Fibroblast of villous mesenchyme (primary cell): ENCODE measurements around the gene NBEA. TPM values are rescaled to one million over a fixed set of nuclear protein-coding genes. Genes with fewer than 3 reads are reported as not detected.

Experiments used
- DNase-seq: peaks from one replicate; pipeline ENCODE4 v3.0.0-alpha.2; 2010; ENCODE audit warnings: low read depth
- H3K4me3 ChIP-seq: 2 replicates; pipeline ENCODE4 v1.5.1; 2011; ENCODE audit warnings: low read depth, mild to moderate bottlenecking, low read length
- CTCF ChIP-seq: IDR thresholded peaks from 2 replicates; pipeline ENCODE4 v1.5.1; 2012; ENCODE audit warnings: low read depth, mild to moderate bottlenecking, low read length; ENCODE audit not compliant: insufficient read depth
- total RNA-seq: library from RNA; depleted of rRNA; stranded (reverse); fragments of >200 nt; gene quantifications from 2 replicates; pipeline ENCODE4 v1.2.3, GENCODE V29; 2012

The NBEA gene
- total RNA-seq = 3.5 and 9.5 TPM in 2 replicates

DNA sequence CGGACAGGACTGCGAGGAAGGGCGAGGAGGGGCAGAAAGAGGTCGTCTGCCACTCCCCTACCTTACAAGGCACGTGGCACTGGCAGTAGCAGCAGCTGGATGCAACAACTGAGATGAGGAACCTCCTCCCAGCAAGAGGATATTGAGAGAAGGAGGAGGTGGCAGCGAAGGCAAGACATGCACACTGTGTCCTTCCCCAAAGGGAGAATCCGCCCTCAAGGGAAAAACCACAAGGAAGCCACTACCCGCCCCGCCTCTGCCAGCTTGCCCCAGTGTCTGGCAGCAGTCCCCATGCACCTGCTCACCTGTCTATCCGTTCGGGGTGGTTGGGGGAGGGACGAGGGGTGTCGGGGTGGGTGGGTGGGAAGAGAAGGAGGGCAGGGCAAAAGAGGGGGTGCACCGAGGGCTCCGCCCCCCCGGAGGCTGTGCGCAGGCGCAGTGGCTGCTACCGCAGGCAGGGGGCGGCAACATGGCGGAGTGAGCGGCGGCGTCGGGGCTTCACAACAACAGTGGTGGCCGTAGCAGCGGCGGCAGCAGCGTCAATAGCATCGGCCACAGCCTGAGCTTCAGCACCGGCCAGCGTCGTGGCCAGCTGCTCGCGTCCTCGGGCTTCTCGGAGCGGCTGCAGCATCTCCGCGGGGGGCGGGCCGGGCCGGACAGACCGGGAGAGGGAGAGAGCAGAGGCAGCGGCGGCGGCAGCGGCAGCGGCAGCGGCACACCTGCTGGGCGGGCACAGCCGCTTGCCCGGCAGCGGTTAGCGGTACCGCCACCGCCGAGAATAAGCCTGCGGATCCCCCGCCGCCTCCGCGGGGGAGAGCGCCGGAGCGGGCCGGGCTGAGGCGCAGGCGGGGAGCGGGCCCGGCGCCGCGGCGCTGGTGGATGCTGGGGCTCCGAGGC is at the start of gene NBEA:
Gene NBEA (plus strand): TSS at position 436 of the 897 bp plus-strand sequence. CDS start 551 bp downstream, outside the sequence.
- DNase-seq = peak; percentile 37
- H3K4me3 ChIP-seq = peak within 1 kb of the TSS; percentile 71
- TF ChIP-seq CTCF = no peak

DNA sequence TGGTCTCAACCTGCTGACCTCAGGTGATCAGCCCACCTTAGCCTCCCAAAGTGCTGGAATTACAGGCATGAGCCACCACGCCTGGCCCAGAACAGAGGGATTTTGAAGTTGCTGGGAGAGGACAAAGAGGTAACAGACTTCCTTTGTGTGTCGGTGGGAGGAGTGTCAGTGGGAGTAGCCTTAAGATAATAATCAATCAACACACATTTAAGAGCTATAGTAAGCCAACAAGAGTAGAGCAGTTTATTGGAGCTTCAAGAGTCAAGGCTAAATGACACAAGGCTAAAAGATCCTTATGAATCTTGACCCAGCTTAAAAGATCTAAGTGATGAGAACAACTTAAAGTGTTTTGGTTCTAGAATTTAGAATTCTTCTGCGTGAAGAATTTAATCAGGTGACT is 47.3 kb upstream of the NBEA start:
- DNase-seq = no peak
- no peak overlapping the region for H3K4me3 ChIP-seq
- TF ChIP-seq CTCF = no peak

- no peak for TF ChIP-seq CTCF
- no peak overlapping the region for H3K4me3 ChIP-seq
- no peak for DNase-seq
Observed at GRCh38 chr13:34897220-34897619, 44.9 kb upstream of the NBEA start.

- H3K4me3 ChIP-seq = no peak overlapping the region
- no peak for DNase-seq
- no peak for TF ChIP-seq CTCF
Observed at GRCh38 chr13:34899888-34900287, 42.2 kb upstream of the NBEA start.

DNA sequence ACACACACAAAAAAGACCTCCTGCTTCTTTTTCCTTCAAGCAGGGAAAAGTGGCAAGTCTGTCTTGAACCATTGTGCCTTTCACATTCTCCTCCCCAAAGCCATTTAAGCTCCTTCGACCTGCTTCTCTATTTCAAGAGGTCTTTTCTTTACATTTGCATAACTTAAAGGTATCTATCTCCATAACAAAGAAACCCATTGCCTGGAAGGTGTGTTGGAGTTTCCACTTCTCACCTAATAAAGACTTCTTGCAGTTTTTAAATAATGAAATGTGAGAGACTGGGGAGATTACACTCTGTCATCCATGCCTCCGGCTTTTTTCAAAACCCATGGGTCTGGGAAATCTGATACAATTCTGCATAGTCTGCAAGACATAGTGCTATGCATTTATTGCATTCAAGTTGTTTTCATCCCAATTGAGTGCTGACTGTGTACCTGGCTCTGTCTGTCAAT is 41.8 kb upstream of the NBEA start:
- TF ChIP-seq CTCF = no peak
- DNase-seq = no peak
- no peak overlapping the region for H3K4me3 ChIP-seq

- no peak for TF ChIP-seq CTCF
- H3K4me3 ChIP-seq = no peak overlapping the region
- no peak for DNase-seq
Observed at GRCh38 chr13:34901572-34901971, 40.5 kb upstream of the NBEA start.

DNA sequence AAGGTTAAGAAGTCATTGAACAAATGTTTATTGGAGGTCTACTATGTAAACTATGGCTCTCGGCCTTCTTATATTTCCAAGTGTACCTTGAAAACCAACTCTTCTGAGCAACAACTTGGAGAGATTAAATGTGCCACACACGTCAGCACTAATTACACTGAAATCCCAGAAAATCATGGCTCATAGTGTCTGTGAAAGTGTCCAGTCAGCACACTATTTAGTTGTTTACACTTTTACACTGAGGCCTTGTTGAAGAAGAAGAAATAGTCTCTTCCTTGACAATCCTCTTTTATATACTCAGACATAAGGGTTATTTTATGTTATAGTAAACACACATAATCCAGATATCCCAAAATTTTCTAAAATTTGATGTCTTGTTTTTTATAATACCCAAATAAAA is 30.9 kb upstream of the NBEA start:
- no peak for TF ChIP-seq CTCF
- no peak for DNase-seq
- H3K4me3 ChIP-seq = no peak overlapping the region
